GM18517 (cell line): ENCODE data around the gene TRPM2.
"Not testable (repeated sequence)": the region's sequence is repeated elsewhere in the genome, so short reads cannot be mapped to it uniquely, and the experiment has no call there.

Source experiments
- ATAC-seq: cut with Tn5 transposase; IDR thresholded peaks from one replicate; pipeline ENCODE4 v1.9.1; 2021; ENCODE audit warnings: mild to moderate bottlenecking, moderate library complexity; ENCODE audit not compliant: unreplicated experiment

Gene TRPM2

GRCh38 chr21:44351535-44352252, 1.7 kb upstream of the TRPM2 start:
- ATAC-seq = no peak

- ATAC-seq = no peak
Observed at GRCh38 chr21:44352253-44352860, 1.1 kb upstream of the TRPM2 start.

DNA sequence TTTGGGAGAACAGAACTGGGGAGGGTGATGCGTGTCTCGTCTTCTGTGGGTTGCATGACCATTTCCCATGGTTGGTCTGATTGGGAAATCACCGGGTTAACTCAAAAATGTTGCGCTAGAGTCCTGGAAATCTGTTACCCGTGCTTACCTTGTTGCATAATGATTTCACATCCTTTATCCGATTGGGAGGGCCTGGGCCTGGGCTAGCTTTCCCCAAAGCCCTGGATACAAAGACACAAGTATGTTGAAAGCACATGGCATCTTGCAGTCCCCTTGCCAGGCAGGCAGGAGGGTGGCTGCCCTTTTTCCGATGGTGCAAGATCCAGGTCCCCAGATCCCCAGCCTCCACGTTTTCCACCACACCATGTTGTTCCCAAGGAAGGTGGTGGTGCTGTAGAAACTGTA, 582 bp downstream of the TRPM2 start:
- no peak for ATAC-seq

GRCh38 chr21:44354775-44355771, 1.7 kb downstream of the TRPM2 start:
- ATAC-seq = no peak

DNA sequence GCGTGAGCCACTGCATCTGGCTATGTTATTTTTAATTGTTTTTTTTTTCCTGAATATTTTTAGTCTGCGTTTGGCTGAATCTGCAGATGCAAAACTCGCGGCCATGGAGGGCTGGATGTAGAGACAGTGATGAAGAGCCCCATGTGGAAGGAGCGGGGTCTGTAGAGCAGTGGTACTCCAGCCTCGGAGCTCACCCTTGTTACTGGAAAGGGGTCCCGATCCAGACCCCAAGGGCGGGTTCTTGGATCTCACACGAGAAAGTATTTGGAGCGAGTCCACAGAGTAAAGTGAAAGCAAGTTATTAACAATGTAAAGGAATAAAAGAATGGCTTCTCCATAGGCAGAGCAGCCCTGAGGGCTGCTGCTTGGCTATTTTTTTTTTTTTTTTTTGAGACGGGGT, 2.7 kb downstream of the TRPM2 start:
- ATAC-seq = no peak

DNA sequence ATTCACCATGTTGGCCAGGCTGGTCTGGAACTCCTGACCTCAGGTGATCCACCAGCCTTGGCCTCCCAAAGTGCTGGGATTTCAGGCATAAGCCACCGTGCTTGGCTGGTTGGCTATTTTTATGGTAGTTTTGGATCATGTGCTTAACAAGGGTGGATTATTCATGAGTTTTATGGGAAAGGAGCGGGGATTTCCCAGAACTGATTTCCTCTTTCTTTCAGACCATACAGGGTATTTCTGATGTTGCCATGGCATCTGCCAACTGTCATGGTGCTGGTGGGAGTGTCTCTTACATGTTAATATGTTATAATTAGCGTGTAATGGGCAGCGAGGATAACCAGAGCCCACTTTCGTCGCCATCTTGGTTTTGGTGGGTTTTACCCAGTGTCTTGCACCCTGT, 3.2 kb downstream of the TRPM2 start:
- no peak for ATAC-seq

DNA sequence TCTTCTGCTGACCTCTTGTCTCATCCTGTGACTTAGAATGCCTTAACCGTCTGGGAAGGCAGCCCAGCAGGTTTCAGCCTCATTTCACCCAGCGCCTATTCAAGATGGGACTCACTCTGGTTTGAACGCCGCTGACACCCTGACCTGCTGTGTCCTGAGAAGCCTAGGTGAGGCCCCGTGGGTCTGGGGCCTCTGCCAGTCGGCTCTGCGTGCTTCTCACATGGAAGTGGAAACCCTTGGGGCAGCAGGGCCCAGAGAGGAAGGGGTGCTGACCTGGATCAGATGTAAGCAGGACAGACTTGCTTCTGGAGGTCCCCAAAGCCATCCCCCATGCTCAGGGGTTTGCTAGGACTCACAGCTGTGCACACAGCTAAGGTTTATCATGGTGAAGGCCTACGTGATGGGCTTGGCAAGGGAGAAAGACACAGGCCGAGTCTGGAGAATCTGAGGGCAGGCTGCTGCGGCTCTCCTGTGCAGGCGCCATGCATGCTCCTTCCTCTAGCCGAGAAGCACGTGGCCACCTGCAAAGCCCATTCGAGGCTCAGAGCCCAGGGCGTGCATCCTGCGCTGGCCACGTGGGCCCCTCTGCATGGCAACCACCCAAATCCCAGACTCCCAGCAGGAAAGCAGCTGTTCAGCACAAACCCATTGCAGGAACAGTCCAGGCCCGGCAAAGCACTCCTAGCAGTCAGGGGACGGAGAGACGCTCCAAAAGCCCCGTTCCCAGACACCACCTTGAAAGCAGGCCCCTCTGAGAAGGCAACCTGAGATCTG, 3.8 kb downstream of the TRPM2 start:
- no peak for ATAC-seq

GRCh38 chr21:44359396-44359795, 6.0 kb downstream of the TRPM2 start:
- ATAC-seq = no peak

GRCh38 chr21:44360159-44360558, 6.7 kb downstream of the TRPM2 start:
- no peak for ATAC-seq

- ATAC-seq = not testable (repeated sequence)
Observed at GRCh38 chr21:44361903-44362302, 8.5 kb downstream of the TRPM2 start.

DNA sequence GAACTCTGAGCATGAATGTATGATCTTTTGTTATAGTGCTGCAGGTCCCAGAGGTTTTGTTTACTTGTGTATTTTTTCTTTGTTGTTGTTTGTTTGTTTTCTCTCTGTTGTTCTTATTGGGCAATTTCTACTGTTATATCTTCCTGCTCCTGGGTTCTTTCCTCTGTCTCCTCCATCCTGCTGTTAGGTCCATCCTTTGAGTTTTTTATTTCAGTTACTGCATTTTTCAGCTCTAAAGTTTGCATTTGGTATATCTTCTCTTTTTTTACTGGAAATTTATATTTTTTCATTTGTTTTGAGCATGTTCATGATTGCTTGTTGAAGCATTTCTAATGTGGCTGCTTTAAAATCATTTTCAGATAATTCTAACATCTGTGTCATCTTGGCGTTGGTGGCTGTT, 9.9 kb downstream of the TRPM2 start:
- no peak for ATAC-seq

DNA sequence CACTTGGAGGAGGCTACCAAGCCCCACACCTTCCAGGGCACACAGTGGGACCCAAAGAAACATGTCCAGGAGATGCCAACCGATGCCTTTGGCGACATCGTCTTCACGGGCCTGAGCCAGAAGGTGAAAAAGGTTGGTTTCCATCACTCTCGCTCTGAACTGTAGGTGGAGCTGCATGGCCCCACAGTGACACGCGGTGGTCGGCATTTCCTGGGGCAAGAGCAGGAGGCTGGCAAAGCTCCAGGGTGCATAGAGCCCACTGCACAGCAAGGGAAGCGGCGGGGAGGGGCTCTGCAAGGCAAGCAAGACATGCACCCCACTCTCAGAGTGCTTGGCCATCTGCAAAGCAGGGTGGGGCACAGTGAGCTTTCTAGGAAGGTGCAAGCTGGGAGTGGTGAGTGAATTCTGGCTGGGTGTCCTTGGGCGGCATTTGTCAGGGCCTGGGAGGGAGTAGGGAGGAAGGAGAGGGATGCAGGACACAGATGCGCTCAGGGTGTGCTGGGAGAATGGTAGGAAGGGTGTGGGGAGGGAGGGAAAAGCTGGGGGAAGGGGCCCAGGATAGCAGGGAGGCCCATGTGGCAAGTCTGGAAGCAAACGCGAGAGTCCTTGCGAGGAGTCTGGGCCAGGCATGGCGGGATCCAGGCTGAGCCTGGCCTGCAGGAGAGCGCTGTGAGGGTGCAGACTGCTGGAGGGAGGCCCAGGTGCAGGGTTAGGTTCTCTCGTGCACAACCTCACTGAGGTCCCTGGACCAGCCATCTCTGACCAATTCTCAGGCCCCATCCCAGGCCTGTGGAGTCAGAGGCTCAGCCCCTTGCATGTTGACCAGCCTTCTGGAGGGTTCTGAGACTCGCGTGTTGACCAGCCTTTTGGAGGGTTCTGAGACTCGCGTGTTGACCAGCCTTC, 11.0 kb downstream of the TRPM2 start:
- ATAC-seq = no peak

DNA sequence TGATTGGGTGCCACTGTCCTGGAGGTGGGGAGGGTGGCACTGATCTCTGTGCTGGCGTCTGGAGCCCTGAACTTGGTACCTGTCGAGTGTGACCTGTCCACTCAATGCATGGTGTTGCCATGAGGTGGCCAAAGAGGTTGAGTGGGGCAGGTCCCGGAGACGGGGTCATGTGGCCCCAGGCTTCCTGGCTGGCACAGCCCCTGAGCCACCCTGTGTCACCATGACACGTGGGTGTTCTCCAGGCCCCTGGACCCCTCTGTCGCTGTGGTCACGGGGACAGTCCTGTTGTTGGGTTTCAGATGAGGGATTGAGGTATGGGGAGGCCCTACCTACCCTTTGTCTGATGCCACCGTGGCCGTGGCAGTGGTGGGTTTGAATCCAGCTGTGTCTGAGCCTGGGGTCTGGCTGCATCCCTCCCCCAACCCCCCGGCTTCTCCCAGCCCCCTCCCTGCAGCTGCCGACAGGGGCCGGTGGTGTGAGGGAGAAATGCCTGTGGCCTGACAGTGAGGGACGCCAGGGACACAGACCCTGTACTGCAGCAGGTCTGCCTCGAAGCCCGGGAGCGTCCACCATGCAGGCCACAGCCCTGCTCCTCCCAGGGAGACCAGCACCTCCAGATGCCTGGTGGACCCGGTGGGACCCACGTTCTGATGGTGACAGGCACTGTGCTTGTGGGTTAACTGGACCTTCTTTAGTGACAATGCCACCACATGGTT, 12.0 kb downstream of the TRPM2 start:
- ATAC-seq = no peak

DNA sequence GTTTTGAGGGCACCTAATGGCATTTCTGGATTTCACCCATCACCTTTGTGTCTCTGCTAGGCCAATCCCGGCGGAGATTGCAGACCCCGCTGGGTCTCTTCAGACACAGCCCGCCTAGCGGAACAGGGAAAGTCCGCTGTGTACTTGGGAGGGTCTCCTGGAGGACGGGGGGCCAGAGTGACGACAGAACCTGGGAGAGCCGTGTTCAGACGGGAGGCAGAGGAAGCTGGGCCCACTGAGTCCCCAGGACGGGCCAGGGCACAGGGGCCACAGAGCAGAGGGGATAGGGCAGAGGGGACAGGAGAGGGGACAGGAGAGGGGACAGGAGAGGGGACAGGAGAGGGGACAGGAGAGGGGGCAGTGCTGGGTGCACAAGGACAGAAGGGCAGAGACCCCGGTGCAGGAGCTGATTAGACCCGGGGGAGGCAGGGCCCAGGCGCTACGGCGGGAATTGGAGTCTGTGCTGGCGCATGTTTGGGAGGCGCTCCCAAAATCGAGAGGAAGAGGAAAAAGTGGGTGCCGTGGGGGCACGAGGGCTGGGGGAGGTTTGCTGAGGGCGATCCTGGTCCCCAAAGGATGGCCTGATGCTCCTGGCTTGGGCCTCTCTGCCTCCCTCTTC, 12.7 kb downstream of the TRPM2 start:
- no peak for ATAC-seq

- no peak for ATAC-seq
Observed at GRCh38 chr21:44366586-44367211, 13.3 kb downstream of the TRPM2 start.

- no peak for ATAC-seq
Observed at GRCh38 chr21:44368711-44369446, 15.5 kb downstream of the TRPM2 start.

DNA sequence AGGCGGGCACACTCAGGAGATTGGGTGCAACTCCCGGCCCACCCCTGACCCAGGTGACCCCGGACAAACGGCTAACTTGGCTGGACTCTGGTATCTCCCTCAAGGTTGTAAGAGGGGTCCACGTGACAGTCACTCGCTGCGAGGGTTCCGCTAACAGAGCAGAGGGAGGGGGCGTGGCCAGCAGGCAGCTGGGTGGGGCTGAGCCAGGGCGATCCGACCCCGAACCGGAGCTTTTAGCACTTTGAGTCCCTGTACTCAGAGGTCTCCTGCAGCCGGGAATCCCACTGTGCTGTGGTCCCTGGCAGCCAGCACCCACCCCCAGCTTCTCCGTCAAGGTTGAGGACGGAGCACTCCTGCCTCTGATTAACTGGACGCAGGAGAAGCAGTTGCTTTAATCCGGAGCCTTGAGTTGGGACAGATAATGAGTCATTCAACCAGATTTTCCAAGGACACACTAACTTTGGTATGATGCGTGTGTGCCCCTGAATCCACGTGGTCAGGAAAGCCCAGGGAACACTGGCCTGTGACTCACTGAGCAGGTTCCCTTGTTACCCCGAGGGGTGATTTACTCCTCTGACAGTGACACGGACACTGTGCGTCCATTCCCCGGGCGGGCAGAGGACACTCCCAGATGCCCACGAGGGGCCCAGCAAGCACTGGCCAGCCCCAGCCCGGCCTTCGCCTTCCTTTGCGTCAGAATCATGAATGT, 16.8 kb downstream of the TRPM2 start:
- ATAC-seq = no peak
